Measurements from ENCODE around the gene METTL17.
A peak's percentile ranks its signal among the peaks of the same experiment; 100 is the strongest.

Gene METTL17

GRCh38 chr14:21024585-21025370, 35.0 kb downstream of the METTL17 start, which contains the start of gene NDRG2:
TSS of gene NDRG2 (minus strand) at chr14:21025061. CDS start at chr14:21023315, 1,746 bp downstream.
- H3K27ac Mint-ChIP-seq = peak within 1 kb of the TSS; percentile 81 to 89 (median 88)
- peaks cover 38% of the 10 kb centered on the region for H3K4me1 Mint-ChIP-seq
- peak within 1 kb of the TSS; percentile 93 to 95 (median 94) for H3K4me3 Mint-ChIP-seq
- H3K9me3 Mint-ChIP-seq = no peaks in the 10 kb centered on the region
- H3K36me3 Mint-ChIP-seq (ENCODE audit: low read depth) = peaks cover 19% of the 10 kb centered on the region
- TF ChIP-seq, protein P1, sequence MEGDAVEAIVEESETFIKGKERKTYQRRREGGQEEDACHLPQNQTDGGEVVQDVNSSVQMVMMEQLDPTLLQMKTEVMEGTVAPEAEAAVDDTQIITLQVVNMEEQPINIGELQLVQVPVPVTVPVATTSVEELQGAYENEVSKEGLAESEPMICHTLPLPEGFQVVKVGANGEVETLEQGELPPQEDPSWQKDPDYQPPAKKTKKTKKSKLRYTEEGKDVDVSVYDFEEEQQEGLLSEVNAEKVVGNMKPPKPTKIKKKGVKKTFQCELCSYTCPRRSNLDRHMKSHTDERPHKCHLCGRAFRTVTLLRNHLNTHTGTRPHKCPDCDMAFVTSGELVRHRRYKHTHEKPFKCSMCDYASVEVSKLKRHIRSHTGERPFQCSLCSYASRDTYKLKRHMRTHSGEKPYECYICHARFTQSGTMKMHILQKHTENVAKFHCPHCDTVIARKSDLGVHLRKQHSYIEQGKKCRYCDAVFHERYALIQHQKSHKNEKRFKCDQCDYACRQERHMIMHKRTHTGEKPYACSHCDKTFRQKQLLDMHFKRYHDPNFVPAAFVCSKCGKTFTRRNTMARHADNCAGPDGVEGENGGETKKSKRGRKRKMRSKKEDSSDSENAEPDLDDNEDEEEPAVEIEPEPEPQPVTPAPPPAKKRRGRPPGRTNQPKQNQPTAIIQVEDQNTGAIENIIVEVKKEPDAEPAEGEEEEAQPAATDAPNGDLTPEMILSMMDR (IDR thresholded peaks at IDR 0.05; ENCODE audit: unreplicated experiment in 3 of 3) = no peak
- H3K27me3 Mint-ChIP-seq (ENCODE audit: low read depth) = no peaks in the 10 kb centered on the region

DNA sequence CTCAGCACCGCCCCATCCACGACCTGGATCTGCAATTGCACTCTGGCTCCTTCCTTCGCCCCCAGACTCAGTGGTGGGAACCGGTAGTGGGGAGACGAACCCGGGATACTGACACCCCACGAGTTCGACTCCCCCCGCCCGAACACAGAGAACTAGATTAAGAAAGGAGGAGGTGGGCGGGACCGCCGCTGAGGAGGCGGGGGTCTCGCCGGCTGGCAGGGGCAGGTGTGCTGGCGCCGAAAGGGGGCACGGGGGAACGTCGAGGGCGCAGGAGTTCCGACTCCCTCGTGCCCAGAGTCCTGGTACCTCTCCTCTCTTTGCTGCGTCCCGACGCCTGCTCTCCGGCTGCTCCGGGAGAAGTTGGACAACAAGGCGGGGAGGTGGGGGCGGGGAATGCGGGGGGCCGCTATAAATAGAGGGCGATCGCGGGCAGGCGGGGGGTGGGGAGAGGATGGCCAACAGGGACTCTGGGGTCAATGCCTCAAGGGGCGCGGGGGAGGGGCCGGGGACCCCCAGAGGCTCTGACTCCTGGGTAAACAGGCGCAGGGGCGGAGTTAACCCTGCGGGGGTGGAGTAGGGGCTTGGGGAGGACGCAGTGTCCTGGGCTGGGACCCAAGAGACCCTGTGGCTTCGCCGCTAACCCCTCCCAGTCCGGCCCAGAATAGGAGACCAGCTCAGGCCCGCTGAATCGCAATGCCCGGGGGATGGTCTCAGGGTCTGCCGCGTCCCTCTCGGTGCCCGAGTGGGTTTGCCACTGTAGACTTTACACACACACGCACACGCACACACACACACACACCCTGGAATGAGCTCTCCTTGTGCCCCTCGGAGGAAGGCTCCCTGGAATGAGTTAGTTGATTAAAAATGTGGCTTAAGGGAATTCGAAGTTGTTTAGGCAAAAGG, 35.8 kb downstream of the METTL17 start:
- TF ChIP-seq, protein P1 (IDR thresholded peaks at IDR 0.05; ENCODE audit: unreplicated experiment in 3 of 3) = no peak
- H3K4me1 Mint-ChIP-seq = peaks cover 38% of the 10 kb centered on the region
- no peaks in the 10 kb centered on the region for H3K27me3 Mint-ChIP-seq (ENCODE audit: low read depth)
- H3K4me3 Mint-ChIP-seq = peak overlapping the region; percentile 93 to 95 (median 94)
- peak overlapping the region; percentile 81 to 89 (median 88) for H3K27ac Mint-ChIP-seq
- H3K9me3 Mint-ChIP-seq = no peaks in the 10 kb centered on the region
- H3K36me3 Mint-ChIP-seq (ENCODE audit: low read depth) = peaks cover 15% of the 10 kb centered on the region

- H3K4me1 Mint-ChIP-seq = peaks cover 39% of the 10 kb centered on the region
- TF ChIP-seq, protein P1 (IDR thresholded peaks at IDR 0.05; ENCODE audit: unreplicated experiment in 3 of 3) = no peak
- H3K36me3 Mint-ChIP-seq (ENCODE audit: low read depth) = peaks cover 7% of the 10 kb centered on the region
- H3K27me3 Mint-ChIP-seq (ENCODE audit: low read depth) = peaks cover under 1% of the 10 kb centered on the region
- no peaks in the 10 kb centered on the region for H3K9me3 Mint-ChIP-seq
- H3K4me3 Mint-ChIP-seq = peak overlapping the region; percentile 93 to 95 (median 94)
- peak overlapping the region; percentile 81 to 89 (median 88) for H3K27ac Mint-ChIP-seq
Observed at GRCh38 chr14:21026274-21026987, 36.7 kb downstream of the METTL17 start.

GRCh38 chr14:21026988-21027315, 37.2 kb downstream of the METTL17 start:
- Mint-ChIP-seq H3K4me3 (peak overlapping the region; percentile 76 to 77 (median 77)), H3K9me3 (no peaks in the 10 kb centered on the region), H3K27me3 (ENCODE audit: low read depth) (peaks cover 6% of the 10 kb centered on the region), H3K4me1 (peaks cover 44% of the 10 kb centered on the region), H3K36me3 (ENCODE audit: low read depth) (peaks cover 2% of the 10 kb centered on the region), H3K27ac (peak overlapping the region; percentile 70 to 88 (median 81))
- TF ChIP-seq, protein P1 (IDR thresholded peaks at IDR 0.05; ENCODE audit: unreplicated experiment in 3 of 3) = no peak

- H3K36me3 Mint-ChIP-seq (ENCODE audit: low read depth) = no peaks in the 10 kb centered on the region
- peak within 1 kb of the TSS; percentile 44 to 94 (median 74) for H3K27ac Mint-ChIP-seq
- H3K4me3 Mint-ChIP-seq = peak within 1 kb of the TSS in 2 of 3 experiments; percentile 26 to 31
- peaks cover 37% of the 10 kb centered on the region for H3K4me1 Mint-ChIP-seq
- TF ChIP-seq, protein P1 (IDR thresholded peaks at IDR 0.05; ENCODE audit: unreplicated experiment in 3 of 3) = no peak
- H3K27me3 Mint-ChIP-seq (ENCODE audit: low read depth) = peaks cover 7% of the 10 kb centered on the region
- H3K9me3 Mint-ChIP-seq = no peaks in the 10 kb centered on the region
Observed at GRCh38 chr14:21029917-21030316, 40.1 kb downstream of the METTL17 start, which contains the start of gene TPPP2. TSS of gene TPPP2 (plus strand) at chr14:21030217. CDS start at chr14:21030582, 365 bp downstream.

Measured in nephron (organoid).